LHCN-M2 (cell line): ENCODE data around the gene GABRG3. TPM values are rescaled to one million over a fixed set of nuclear protein-coding genes. Genes with fewer than 3 reads are reported as not detected.

Experiments used
- DNase-seq: peaks from one replicate; pipeline ENCODE4 v3.0.0-alpha.2; 2012; ENCODE audit warnings: low read depth
- total RNA-seq: library from RNA; depleted of rRNA; stranded (reverse); fragments of >200 nt; gene quantifications from 2 replicates; pipeline ENCODE4 v1.2.3, GENCODE V29; 2014

GABRG3 gene
- total RNA-seq, 1 experiment from 2014 or later, result not detected

DNA sequence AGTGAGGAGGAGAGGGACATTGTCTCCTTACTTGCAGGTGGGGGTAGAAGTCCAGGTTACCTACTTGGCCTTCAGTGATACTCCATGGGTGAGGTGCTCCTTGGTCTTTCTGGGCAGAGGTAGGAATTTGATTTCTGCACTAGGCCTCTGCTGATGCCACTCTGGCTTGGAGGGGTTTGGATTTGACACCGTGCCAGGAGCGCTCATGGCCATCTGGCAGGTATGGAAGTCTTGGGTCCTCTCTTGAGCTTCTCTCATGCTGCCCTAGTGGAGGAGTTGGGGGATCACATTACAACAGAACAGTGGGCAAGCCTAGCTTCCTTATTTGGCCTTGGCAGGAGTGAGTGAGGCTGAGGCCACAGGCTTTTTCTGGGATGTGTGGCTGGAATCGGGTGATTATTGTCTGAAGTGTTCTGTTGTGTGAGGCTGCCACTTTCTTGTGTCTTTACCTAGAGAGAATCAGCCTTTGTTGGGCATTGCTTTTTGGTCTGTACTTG is 525.0 kb downstream of the GABRG3 start:
- no peak for DNase-seq

DNA sequence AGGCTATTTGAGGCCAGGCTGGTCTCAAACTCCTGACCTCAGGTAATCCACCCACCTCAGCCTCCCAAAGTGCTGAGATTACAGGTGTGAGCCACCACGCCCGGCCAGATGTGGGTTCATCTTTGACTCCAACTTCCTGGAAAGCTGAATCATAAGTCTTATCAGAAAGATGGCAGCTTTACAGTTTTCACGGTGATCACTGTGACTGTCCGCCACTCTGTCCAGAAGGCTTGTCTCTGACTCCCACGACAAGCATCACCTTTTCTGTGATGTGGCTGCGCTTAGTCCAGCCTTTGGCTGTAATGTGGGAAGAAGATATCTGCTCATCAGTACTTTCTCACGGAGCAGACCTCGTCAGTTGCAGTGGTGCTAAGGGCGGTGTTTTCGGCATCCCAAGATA is 527.7 kb downstream of the GABRG3 start:
- no peak for DNase-seq

DNA sequence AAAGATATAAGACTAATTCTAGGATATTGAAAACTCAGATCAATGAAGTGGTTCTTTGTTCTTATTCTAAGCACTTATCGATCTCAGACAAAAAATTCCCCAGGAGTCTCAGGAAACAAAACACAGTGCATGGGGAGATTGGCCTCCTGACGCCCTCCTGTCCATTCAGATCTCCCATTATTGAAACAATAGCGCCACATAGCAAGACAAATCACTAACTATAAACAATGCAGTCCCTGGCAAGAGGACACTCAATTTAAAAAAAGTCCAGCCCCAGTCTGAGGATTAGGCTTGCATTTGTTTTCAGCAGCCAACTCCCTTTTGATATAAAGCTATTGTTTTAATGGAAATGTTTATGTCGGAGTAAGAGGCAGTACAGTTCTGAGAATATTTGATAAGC is 528.2 kb downstream of the GABRG3 start:
- no peak for DNase-seq

DNA sequence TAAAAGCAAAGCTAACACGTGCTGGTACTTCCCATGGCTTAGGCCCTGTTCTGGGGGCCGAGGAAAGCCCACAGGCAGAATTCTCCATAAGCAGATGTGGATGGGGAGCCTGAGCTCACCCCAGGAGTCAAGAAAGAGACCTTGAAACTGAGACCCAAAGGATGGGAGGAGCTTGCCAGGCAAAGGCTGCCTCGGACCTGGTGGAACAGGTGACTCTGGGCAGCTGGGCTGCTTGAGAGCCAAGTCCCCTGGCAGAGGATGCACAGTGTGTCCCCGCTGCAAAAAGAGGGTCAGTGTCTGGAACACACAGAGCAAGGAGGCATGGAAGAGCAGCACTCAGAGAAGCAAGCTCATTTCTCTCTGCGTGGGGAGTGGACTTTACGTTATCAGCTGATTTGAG is 528.7 kb downstream of the GABRG3 start:
- DNase-seq, result no peak

DNA sequence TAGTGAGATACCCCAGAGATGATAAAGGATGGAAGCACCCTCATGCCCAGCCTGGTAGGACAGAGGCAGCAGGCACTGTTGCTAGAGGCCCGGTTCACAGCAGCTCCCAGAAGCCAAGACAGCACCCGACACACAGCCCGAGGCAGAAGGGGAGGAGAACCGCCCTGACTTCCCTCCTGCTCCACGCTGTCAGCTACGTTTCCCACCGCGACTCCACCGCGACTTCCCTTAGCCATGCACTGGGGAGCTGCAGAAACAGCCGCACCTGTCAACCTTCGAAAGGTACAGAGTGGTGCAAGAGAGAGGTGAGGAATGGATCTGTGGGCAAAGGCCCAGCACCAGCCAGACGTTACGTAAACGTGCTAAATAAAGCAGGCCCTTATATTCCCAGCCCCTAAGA is 529.2 kb downstream of the GABRG3 start:
- no peak for DNase-seq

DNA sequence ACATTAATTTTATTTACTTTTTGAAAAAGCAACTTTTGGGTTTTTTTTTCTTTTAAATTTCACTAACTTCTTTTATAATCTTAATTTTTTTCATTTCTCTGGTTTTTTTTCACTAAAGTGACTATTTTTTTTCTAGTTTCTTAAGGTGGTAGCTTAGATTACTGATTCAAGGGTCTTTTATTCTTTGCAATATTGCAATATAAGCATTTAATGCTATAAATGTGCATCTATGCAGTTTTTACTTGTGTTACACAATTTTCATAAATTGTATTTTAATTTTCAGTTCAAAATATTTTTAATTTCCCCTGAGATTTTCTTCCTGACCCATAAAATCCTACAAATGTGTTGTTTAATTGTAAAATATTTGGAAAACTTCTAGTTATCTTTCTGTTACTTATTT is 535.8 kb downstream of the GABRG3 start:
- DNase-seq, result no peak

DNA sequence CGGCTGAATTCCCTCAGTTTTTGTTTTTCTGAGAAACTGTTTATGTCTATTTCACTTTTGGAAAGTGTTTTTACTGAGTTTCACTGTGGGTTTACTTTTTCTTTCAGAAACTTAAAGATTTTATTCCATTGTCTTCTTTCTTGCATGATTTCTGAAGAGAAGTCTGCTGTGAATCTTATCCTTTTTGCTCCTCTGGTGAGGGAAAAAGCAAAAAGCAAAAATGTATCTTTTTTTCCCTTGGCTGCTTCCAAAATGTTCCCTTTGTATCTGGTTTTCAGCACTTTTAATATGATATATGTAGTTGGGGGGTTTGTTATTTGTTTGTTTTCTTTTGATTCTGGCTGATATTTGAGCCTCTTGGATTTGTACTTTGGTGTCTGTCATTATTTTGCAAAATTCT is 538.0 kb downstream of the GABRG3 start:
- DNase-seq, result no peak

DNA sequence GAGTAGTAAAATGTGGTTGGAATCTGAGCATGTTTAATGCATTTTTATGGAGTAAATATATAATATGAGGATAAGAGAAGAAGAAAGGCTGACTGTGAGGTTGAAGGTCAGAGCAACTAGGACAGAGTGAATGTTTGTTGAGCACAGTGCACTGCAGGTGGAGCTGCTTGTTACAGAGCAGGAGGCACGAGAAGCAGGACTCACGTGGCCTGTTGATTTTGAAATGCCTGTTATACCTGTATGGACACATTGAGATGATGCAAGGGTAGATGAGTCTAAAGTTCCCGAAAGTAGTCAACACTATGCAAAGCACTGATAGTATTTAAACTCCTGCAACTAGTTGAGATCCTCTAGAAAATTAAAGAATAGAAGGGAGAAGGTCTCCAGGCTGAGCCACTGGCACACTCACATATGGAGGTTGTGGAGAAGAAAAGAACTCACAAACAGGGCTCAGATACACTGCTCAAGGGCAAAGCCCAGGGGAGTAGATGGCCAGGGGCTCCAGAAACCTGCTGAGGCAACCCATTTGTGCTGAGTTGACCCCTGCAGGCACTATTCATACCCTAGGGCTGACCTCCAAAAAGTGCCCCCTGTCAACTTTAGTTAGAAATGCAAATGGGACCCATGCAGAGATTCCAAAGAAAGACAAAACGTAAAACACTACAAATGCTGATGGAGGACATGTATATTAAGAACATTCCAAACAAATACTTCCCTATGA is 541.5 kb downstream of the GABRG3 start:
- DNase-seq, result no peak

DNA sequence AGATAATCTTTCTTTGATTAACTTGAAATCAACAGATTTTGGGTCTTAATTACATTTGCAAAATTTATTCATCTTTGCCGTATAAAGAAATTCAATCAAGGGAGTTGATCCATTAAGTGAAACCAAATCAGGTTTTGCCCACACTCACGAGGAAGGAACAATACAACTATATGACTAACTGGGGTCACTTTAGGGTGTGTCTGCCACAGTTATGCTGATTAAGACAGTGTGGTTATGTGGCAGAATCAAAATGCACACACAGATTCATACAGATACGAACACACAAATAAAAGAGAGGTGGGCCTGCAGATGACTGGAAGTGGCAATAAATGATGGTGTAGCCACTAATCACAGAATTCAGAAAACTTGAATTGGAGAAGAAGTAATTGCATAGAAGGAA is 543.5 kb downstream of the GABRG3 start:
- DNase-seq, result no peak

DNA sequence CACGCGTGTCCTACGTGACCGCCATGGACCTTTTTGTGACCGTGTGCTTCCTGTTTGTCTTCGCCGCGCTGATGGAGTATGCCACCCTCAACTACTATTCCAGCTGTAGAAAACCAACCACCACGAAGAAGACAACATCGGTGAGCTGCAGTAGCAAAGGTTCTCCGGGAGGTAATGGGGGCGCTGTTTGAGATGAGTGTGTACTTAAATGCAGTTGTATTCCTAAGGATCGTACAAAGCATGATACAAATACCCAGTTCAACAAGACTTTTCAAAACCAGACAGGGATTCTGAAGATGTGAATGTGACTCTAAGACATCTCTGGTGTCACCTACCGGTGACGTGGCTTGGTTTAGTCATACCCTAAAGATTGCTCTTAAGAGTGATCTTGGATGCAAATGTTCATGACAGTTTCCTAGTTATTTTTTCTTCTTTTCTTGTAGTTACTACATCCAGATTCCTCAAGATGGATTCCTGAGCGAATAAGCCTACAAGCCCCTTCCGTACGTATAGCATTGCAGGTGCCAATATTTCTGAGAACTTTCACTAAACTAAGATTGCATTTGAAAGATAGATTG is 556.6 kb downstream of the GABRG3 start:
- DNase-seq, result no peak

DNA sequence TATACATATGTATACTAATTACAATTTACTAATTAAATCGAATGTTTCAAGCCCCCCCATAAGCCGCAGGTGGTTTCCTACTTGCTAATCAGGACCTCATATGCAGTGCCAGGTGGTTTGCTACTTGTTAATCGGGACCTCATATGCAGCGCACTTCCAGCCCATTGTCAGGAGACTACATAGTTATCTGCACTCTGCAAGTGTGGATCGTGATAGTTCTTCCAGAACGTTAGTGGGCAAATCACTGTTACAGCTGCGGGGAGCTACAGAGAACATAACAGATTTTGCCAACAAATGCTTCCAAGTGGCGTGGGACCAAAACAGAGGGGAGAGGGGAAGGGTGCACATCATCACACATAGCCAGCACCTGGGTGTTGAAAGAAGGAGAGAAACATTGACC is 558.4 kb downstream of the GABRG3 start:
- no peak for DNase-seq

DNA sequence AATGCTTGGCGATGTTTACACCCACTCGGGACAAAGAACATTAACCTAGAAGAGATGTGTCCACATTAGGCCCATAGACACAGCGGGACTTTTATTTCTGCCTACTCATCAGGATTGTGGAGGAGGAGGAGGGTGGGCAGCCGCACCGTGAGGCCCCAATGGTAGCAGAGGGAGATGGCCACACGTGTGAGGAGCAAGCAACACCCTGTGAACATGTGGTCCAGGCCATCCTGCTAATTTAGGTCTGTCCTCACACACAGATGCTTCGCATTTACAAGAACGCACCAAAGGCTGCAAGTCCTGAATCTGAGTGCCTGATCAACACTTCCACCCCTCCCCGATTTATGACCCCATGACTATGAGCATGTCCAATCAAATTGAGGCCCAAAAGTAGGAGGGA is 560.0 kb downstream of the GABRG3 start:
- no peak for DNase-seq

DNA sequence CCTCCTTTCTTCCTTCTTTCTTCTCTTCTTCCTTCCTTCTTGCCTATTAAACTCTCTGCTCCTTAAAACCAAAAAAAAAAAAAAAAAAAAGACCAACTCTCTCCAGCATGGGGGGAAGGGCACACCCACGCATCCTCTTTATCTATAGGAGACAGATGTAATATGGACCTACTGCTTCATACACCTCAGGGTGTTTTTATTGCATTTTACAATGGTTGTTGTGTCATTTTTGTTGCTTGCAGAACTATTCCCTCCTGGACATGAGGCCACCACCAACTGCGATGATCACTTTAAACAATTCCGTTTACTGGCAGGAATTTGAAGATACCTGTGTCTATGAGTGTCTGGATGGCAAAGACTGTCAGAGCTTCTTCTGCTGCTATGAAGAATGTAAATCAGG is 561.4 kb downstream of the GABRG3 start:
- DNase-seq, result no peak

DNA sequence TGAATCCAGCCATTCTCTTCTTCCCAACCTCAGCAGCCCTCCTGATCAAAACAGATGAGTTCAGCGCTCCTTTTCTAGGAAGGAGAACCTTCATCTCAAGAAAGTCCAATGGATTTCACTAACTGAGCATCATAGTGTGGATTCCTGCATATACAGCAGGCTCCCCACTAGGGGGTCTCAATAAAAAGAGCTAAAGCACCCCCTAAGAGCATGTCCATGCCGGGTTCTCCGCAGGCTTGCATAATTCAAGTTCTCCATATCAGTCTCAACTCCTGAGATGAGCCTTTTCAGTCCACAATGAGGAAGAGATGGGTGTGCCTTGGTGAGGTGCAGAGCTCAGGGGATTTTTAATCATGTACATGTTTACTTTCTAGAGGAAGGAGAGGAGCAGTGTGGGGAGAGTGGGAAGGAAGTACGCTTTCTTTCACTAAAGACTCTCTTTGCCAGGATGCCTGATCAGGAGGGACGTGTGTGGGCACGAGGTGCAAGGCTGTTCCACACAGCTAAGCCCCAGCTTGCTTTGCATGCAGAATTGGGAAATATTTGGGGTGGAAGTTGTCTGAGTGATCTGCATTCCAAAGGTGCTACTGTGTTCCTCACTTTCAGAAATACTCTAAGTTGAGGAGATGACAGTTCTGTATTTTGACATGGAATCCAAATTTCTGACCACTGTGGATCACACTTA is 564.6 kb downstream of the GABRG3 start:
- DNase-seq, result no peak

DNA sequence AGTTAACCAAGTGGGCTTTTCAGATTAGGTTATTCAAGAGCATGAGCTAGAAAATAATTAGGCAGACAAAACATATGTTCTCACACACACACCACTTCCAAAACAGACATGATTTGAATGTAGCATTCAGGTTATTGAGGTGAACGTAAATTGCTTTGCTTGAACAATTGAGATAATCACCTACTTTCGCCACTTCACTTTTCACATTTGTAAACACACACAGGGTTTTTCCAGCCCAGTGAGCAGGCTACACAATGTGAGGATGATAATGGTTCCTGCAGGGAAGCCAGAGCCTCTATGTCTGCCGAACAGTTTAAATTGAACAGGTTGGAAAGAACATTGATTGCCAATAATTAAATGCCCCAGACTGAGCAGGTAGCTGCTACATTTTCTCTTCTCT is 567.3 kb downstream of the GABRG3 start:
- DNase-seq, result no peak

DNA sequence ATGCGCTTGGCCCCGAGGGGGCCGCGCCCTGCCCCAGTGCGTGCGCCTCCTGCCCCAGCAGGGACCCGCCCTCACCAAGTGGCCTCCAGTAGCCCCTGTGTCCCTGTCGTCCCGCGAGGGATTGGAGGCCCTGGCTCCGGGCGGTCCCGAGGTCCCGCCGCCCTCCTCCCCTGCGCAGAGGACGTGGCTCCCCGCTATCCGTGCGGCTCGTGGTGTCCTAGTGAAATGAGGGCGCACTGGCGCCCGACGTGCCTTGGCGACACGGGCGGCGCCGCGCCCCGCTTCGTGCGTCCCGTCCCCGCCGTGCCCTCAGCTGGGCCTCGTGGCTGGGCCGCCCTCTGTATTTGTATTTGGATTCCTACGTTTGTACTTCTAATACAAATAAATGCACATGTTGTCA is 570.6 kb downstream of the GABRG3 start:
- no peak for DNase-seq

DNA sequence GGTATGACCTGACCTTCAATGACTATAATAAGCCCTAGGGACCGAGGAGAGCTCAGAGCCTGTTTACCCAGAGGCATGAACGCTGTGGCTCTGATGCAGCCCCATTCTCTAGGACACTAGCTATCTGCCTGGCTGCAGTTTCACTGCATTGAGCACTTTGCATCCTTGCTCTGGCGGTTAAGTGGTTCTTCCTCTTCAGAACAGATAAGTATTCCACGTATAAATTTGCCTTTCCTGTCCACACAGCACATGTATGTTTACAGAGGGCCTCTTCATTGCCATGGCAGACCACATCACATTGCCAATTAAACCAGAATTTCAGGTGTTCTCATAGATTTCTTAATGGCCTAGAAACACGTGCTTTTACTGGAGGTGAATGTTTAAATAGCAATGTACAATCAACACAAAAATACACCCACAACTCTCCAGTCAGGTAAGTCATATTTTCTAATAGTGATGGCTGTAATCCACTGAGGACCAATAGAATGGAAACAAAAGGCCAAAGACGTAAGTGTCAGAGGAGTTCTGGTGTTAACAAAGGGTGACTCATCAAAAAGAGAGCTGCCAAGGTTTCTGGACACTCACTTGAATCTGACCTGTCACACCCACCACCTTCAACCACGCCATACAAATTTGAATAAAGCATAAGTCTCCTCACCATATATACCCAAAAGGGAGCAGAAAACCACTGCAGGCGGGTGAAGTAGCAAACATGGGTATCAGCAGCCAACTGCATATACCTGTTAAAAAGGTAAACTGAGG is 574.7 kb downstream of the GABRG3 start:
- DNase-seq, result no peak

DNA sequence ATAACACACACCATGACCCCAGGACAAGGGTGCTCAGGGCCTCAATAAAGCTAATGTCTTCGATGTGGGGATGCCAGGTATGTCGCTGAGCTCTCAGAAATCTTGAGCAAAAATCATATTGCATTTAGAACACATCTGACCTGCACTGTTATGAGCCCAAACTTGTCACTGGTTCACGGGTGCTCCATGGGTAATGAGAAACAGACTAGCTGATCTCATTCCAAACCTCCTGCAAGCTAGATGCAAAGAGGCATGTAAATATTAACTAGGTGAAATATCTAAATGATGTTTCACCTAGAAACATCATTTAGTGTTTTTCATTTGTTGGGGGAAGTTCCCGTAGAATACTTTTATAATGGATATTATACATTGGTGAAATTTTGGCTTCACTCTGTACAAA is 578.8 kb downstream of the GABRG3 start:
- no peak for DNase-seq

DNA sequence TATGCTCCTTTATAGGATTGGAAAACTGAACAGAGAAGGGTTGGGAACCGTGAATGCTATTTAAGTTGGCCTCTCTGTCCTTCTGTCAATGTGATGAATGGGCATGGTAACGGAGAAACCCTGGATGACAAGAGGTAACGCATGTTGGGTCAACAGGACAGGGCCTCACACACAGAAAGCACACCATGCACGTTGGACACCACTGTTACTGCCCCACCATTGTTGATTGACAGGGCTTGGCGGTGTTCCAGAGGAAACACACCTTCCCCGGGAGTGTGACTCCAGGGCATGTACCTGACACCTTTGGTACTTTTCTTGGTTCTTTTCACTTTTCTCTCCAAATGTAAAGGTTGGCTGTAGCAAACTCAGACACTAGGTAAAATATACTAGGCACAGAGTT is 579.7 kb downstream of the GABRG3 start:
- no peak for DNase-seq

DNA sequence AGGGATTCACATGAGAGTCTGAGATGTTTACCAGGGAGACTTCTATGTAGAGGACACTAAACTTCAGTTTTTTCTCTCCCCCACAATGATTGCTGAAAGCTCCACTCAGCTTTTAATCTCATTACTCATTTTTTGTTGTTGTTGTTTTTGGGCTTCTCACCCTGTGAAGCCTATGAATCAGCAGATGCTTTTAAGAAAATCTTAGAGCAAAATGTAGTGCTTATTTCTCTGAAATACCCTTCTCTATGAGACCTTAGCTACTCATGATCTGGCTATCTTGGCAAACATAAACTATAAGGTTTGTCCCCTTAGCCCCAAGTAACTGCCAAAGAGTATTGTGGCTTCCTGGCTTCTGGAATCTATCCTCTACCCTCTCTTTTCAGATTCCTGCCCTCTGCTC is 590.8 kb downstream of the GABRG3 start:
- no peak for DNase-seq

DNA sequence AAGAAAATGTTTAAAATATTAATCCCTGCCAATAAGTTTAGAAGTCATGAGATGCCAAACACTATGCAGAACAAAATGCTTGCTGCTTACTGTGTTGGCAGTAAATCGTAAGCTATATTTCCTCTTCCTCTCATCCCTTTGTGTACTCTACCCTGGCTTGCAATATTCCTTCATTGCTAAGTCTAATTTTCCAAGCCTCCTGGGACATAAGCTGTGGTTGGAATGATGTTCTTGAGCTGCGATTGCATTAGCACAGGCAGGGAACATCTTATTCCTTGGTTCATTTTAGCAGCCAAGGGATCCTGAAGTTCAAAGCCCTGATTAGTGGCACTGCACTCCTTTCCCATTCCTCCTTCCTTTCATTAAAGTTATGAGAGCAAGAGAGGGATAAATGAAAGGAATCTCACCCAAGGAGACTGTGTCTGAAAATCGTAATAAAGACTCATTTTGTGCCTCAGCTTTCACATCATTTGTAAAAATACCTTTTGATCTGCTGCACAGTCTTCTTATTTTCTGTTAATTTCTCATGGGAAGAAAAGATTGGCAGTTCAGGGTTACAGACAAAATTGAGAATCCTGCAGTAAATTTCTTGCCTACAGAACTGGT is 592.9 kb downstream of the GABRG3 start:
- DNase-seq, result no peak

DNA sequence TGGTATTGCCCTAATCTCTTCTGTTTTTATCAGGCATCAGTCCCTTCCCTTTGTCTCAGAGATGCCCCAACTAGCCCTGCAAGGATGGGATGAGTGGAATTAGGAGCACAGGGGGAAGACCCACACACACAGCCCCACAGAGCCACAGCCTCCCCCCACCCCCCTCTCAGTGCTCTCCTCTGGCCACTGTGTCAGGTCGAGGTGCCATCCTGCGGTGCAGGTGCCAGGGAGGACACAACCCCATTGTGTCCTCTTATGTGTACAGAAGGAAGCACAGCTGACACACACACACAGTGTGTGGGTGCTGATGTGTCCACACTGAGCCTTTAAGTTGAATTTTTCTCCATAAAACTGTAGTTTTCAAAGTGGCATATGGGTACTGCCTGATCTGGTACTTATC is 593.7 kb downstream of the GABRG3 start:
- DNase-seq, result no peak
